GM10847 (cell line): ENCODE results near the gene GPX3.

Experiments used
- POLR2A ChIP-seq: IDR thresholded peaks from 2 replicates; pipeline ENCODE4 v1.6.1; 2011; ENCODE audit not compliant: insufficient read length; ENCODE audit errors: extremely low read depth

Gene GPX3

GRCh38 chr5:151020304-151021110, at the start of gene GPX3:
GPX3 (plus strand) TSS chr5:151020591; CDS start chr5:151020655, 64 bp downstream.
- TF ChIP-seq POLR2A: no peak

- no peak for TF ChIP-seq POLR2A
Observed at GRCh38 chr5:150978590-150978989, 41.8 kb upstream of the GPX3 start.

- no peak for TF ChIP-seq POLR2A
Observed at GRCh38 chr5:150987746-150988145, 32.6 kb upstream of the GPX3 start.

- no peak for TF ChIP-seq POLR2A
Observed at GRCh38 chr5:150989695-150990094, 30.7 kb upstream of the GPX3 start.

GRCh38 chr5:150992705-150993104, 27.7 kb upstream of the GPX3 start:
- no peak for TF ChIP-seq POLR2A

- no peak for TF ChIP-seq POLR2A
Observed at GRCh38 chr5:150993422-150993821, 27.0 kb upstream of the GPX3 start.

GRCh38 chr5:150993826-150994412, 26.5 kb upstream of the GPX3 start:
- no peak for TF ChIP-seq POLR2A

GRCh38 chr5:150999704-151000442, 20.5 kb upstream of the GPX3 start:
- no peak for TF ChIP-seq POLR2A

GRCh38 chr5:151001436-151001835, 19.0 kb upstream of the GPX3 start:
- TF ChIP-seq POLR2A: no peak

GRCh38 chr5:151002250-151002649, 18.1 kb upstream of the GPX3 start:
- no peak for TF ChIP-seq POLR2A

GRCh38 chr5:151002681-151003502, 17.5 kb upstream of the GPX3 start:
- TF ChIP-seq POLR2A: no peak

- no peak for TF ChIP-seq POLR2A
Observed at GRCh38 chr5:151003503-151003860, 16.9 kb upstream of the GPX3 start.

GRCh38 chr5:151004499-151004898, 15.9 kb upstream of the GPX3 start:
- no peak for TF ChIP-seq POLR2A

GRCh38 chr5:151005187-151005949, 15.0 kb upstream of the GPX3 start:
- TF ChIP-seq POLR2A: no peak
